Measurements from ENCODE around the gene TMEM116. TPM values are rescaled to one million over a fixed set of nuclear protein-coding genes. Genes with fewer than 3 reads are reported as not detected.

The TMEM116 gene
- total RNA-seq, 1 donor from 2014 or later: 35.0 TPM

DNA sequence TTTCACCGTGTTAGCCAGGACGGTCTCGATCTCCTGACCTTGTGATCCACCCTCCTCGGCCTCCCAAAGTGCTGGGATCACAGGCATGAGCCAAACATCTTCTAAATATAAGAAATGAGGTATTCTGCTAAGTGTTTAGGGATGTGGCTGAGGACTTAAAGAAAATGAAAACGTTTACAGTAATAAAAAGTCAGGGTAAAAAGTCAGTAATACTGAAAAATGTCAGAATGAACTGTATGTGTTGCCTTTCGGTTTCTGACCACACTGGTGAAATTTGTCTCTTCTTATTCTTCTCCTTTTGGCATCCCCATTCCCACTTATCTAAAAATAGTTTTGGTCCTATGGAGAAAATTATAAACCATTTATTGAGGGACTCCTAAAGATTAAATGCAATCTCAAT, 20.5 kb downstream of the TMEM116 start:
- H3K27ac ChIP-seq (replicated peaks): no peak overlapping the region
- intact Hi-C loops (cut with micrococcal nuclease): no loop called here
- DNase-seq: no peak
- peaks cover 25% of the 10 kb centered on the region for H3K36me3 ChIP-seq
- H3K27me3 ChIP-seq (ENCODE audit: low read depth): no peaks in the 10 kb centered on the region
- H3K9me3 ChIP-seq (replicated peaks): no peaks in the 10 kb centered on the region
- peaks cover 31% of the 10 kb centered on the region for H3K4me1 ChIP-seq
- H3K4me3 ChIP-seq: no peak overlapping the region
- TF ChIP-seq CTCF (IDR thresholded peaks at IDR 0.05; ENCODE audit: borderline replicate concordance): no peak

GRCh38 chr12:111991946-111992345, 21.0 kb downstream of the TMEM116 start:
- intact Hi-C loops (cut with micrococcal nuclease): no loop called here
- no peak overlapping the region for H3K27ac ChIP-seq (replicated peaks)
- no peak overlapping the region for H3K4me3 ChIP-seq

DNA sequence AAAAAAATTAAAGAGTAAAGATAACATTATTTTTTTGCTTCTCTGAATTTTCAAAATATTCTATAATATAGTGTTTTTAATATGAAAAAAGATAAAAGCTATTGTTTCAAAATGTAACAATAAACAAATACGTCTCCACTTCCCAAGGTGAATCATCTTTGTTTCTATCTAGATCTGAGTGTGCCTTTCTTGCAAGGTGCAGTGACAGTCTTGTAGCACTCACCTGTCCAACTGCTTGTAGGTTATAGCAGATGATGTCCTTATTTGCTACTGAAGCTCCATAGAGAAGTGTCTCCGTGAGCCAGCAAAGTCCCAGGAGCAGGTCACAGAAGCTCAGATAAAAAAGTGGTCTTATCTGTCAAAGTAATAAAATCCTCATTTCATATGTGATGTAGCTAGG, 21.4 kb downstream of the TMEM116 start:
- Histone ChIP-seq H3K27ac (replicated peaks) (no peak overlapping the region), H3K27me3 (ENCODE audit: low read depth) (no peaks in the 10 kb centered on the region), H3K36me3 (peaks cover 25% of the 10 kb centered on the region), H3K4me1 (peaks cover 22% of the 10 kb centered on the region), H3K9me3 (replicated peaks) (no peaks in the 10 kb centered on the region), H3K4me3 (no peak overlapping the region)
- no peak for TF ChIP-seq CTCF (IDR thresholded peaks at IDR 0.05; ENCODE audit: borderline replicate concordance)
- no peak for DNase-seq
- intact Hi-C loops (cut with micrococcal nuclease): no loop called here

More at GRCh38 chr12:111991946-111992345, 21.0 kb downstream of the TMEM116 start:
- Histone ChIP-seq H3K9me3 (replicated peaks) (no peaks in the 10 kb centered on the region), H3K36me3 (peaks cover 25% of the 10 kb centered on the region), H3K4me1 (peaks cover 26% of the 10 kb centered on the region), H3K27me3 (ENCODE audit: low read depth) (no peaks in the 10 kb centered on the region)
- no peak for DNase-seq
- no peak for TF ChIP-seq CTCF (IDR thresholded peaks at IDR 0.05; ENCODE audit: borderline replicate concordance)

DNA sequence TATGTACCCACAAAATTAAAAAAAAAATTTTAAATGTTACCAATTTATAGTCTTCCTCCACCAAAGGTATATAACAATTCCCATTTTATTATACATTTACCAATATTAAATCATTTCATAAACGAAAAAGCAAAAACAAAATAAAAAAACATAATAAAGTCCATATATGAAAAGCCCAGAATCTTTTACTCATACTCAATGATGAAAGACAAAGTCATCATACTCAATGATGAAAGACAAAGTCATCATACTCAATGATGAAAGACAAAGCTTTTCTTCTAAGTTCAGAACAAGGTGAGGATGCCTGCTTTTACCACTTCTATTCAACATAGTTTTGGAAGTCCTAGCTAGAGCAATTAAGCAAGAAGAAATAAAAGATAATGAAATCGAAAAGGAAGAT, 28.1 kb downstream of the TMEM116 start:
- peaks cover 5% of the 10 kb centered on the region for H3K4me1 ChIP-seq
- H3K4me3 ChIP-seq: no peak overlapping the region
- no peak for TF ChIP-seq CTCF (IDR thresholded peaks at IDR 0.05; ENCODE audit: borderline replicate concordance)
- peaks cover 12% of the 10 kb centered on the region for H3K36me3 ChIP-seq
- no peaks in the 10 kb centered on the region for H3K9me3 ChIP-seq (replicated peaks)
- H3K27me3 ChIP-seq (ENCODE audit: low read depth): no peaks in the 10 kb centered on the region
- intact Hi-C loops (cut with micrococcal nuclease): no loop called here
- no peak for DNase-seq
- H3K27ac ChIP-seq (replicated peaks): no peak overlapping the region

GRCh38 chr12:111981987-111982386, 31.0 kb downstream of the TMEM116 start:
- H3K4me1 ChIP-seq: peaks cover 5% of the 10 kb centered on the region
- H3K27me3 ChIP-seq (ENCODE audit: low read depth): no peaks in the 10 kb centered on the region
- peaks cover 12% of the 10 kb centered on the region for H3K36me3 ChIP-seq
- H3K4me3 ChIP-seq: no peak overlapping the region
- no peak overlapping the region for H3K27ac ChIP-seq (replicated peaks)
- intact Hi-C loops (cut with micrococcal nuclease): no loop called here
- TF ChIP-seq CTCF (IDR thresholded peaks at IDR 0.05; ENCODE audit: borderline replicate concordance): no peak
- no peak for DNase-seq
- no peaks in the 10 kb centered on the region for H3K9me3 ChIP-seq (replicated peaks)

- Histone ChIP-seq H3K36me3 (peaks cover 12% of the 10 kb centered on the region), H3K9me3 (replicated peaks) (no peaks in the 10 kb centered on the region), H3K4me3 (no peak overlapping the region), H3K27ac (replicated peaks) (no peak overlapping the region), H3K27me3 (ENCODE audit: low read depth) (no peaks in the 10 kb centered on the region), H3K4me1 (peaks cover 5% of the 10 kb centered on the region)
- no peak for DNase-seq
- intact Hi-C loops (cut with micrococcal nuclease): no loop called here
- no peak for TF ChIP-seq CTCF (IDR thresholded peaks at IDR 0.05; ENCODE audit: borderline replicate concordance)
These were observed 32.4 kb downstream of the TMEM116 start for GRCh38 chr12:111980598-111980997.

Data from left ventricle myocardium inferior (tissue), 1 donor.